Fibroblast of skin of left quadriceps (primary cell): Measurements from ENCODE around the gene ENAH.

Source experiments
- DNase-seq, 2 experiments: peaks; one replicate each; pipeline ENCODE4 v3.0.0-alpha.2; 2013; ENCODE audit warnings: low read depth in 2 of 2

The ENAH gene

DNA sequence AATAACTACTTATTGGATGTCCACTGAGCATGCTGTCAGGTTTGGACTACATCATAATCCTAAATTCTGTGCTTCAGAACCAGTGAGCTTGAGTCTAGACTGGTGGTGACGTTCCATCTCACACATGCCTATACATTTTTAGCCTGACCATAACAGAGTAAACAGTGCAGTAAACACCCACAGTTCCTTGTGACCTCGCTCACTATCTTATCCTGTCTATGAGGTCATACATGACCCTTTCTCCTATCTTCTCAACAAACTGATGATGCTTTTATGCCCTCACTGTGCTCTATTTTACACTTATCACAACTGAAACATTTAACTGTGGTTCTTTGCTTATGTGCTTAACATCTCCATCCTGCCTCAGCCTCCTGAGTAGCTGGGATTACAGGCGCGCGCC lies 91.2 kb downstream of the ENAH start:
- DNase-seq = no peak

GRCh38 chr1:225559902-225560301 lies 93.0 kb downstream of the ENAH start:
- no peak for DNase-seq

- DNase-seq = no peak
Measured at GRCh38 chr1:225559326-225559725, 93.6 kb downstream of the ENAH start.

DNA sequence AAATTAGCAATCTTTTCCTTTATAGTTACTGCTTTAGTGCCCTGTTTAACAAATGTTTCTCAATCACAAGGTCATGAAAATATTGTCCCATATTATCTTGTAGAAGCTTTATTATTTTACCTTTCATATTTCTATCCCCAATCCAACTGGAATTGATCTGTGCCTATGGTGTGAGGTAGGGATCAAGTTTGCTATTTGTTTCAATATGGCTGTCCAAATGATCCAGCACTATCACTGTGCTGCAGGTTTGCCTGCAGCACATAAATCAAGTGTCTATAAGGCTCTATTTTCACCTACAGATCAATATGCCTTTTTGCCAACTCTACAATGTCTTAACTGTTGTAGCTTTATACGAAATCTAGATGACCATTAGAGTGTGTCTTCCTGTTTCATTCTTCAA lies 96.2 kb downstream of the ENAH start:
- no peak for DNase-seq

- DNase-seq = no peak
Measured at GRCh38 chr1:225555821-225556220, 97.1 kb downstream of the ENAH start.

GRCh38 chr1:225554216-225554812 lies 98.6 kb downstream of the ENAH start:
- no peak for DNase-seq

DNA sequence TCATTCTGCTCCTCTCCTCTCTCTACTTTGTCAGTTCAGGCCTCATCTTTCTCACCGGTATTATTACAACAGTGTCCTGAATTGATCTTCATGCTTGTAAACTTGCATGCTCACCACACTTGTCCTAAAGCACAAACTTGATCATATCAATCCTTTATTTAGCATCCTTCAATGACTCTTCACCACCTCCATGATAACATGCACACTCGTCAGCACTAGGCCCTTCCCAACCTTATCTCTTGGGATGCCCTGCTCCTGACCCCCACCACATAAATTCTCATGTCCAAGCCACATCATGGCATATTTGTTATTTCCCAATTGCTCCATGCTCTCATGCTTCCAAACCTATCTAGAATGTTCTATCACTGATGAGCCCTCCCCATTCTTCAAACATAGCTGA lies 103.1 kb downstream of the ENAH start:
- no peak for DNase-seq

DNA sequence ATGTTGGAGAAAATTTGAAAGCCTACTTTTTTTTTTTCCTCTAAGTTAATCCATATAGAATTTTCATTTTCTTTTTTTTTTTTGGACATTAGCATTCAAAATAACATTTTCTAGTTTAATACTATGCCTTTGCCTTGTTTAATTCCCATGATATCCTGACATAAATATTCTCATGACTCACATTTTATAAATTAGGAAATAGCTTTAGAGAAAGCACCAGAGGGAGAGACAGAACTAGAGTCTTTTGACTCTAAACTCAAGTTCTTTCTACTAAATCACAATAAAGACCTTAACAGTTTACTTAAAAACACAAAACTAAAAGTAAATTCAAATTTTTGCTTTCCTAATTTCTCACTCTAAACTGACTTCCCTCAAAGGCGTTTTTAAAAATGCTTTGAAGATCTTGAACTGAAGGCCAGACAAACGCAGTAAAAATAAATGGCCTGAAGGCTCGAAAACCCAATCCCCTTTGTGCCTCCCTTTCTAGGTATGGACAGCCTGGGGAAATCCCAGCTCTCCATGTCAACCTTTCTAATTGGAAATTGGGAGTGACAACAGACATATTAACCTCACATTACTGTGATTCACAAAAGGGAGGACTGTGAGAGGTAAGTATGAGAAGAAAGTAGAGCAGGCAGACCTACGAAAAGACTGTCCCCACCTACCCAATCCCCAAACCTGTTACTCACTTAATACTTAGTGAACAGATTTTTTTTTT lies 104.6 kb downstream of the ENAH start:
- no peak for DNase-seq

GRCh38 chr1:225545649-225546048 lies 107.3 kb downstream of the ENAH start:
- no peak for DNase-seq

DNA sequence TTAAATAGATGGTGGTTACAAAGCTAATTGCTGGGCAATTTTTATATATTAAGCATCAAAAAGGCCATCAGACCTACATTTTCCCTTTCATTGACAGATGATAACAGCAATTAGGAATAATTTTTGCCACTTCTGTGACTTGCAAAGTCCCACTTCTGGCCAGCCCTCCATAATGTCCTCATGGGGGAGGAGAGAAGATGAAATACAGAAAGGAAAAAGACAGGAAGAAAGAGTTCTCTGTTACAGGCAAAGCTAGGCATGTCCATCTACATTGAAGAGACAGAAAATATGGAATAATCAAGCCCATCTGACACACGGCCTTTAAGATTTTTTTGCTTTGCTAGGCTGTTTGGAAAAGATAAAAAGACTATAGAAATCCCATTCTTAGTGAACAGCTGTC lies 108.0 kb downstream of the ENAH start:
- no peak for DNase-seq

GRCh38 chr1:225544263-225544662 lies 108.7 kb downstream of the ENAH start:
- no peak for DNase-seq

GRCh38 chr1:225543350-225543749 lies 109.6 kb downstream of the ENAH start:
- DNase-seq = no peak

DNA sequence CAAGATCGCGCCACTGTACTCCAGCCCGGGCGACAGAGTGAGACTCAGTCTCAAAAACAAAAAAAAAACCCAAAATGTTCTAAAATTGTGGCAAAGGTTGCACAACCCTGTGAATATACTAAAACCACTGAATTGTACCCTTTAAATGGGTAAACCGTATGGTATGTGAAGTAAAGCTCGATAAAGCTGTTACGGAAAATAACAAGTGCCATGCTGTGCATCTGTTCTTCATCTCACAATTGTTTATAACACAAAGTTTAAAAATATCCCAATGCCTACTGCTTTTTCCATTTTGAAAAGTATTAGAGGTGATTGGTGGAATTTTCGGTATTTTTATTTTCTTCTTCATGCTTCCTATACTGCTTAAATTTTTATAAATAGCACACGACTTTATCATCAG lies 111.5 kb downstream of the ENAH start:
- no peak for DNase-seq

DNA sequence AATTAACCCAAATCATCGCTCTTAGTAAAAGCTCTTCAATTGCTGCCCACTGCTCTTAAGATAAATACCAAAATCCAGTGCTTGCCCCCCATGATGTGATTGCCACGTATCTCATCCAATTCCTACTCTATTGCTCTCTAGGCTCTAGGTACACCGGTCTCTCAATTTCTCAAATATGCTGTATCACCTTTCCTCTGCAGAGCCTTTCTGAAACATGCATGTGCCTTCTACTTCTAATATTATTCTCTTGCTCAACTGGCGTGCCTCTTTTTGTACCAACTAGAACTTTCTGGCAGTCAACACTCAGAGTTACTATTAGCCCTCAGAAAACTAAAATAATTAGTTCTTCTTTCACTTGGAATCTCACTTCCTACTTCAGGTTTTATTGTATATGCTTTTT lies 113.3 kb downstream of the ENAH start:
- no peak for DNase-seq

DNA sequence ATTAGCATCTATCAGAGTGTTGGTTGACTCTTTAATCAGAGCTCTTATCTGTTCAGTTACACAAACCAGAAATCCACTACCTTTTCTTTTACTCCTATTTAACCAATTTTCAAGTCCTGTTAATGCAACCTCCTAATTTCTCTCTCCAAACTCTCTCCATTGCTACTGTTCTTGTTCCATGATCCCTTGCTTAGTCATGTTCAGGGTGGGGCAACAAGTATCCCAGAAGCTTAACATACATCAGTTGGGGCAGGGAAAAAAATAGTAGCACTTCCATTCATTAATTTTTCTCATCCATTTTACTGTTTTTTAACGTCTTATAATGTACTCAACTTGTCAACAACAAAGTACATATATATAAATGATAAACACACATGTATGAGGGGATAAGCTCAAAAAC lies 113.9 kb downstream of the ENAH start:
- no peak for DNase-seq

DNA sequence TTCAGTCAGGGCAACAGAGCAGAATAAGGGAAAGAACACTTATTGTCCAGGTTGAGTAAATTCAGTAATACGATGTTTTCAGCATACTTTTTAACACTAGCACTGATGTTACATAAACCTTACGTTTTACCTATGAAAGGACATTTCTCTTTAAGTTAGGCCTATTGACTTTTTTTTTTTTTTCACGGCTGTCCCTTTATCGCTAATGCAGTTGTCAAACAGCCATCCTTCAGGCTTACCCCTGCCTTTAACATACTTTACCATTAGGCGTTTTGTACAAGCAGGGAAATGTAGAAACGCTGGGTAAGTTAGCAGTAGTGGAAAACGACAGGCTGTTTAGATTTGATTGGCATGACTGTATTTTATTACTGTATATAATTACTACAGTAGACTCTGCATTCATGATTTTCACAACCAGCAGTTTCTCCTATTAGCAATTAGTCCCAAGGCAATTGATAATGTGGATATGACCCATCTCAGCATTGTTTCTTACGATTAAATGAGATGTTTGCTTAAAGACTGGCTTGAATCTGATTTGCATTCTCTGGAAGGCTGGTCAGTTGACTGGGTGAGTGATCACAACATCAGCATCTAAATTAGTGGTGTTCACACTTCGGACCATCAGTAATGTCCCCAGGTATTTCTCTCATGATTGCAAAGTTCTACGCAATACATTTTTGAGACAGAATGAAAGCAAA lies 115.2 kb downstream of the ENAH start:
- DNase-seq = no peak

DNA sequence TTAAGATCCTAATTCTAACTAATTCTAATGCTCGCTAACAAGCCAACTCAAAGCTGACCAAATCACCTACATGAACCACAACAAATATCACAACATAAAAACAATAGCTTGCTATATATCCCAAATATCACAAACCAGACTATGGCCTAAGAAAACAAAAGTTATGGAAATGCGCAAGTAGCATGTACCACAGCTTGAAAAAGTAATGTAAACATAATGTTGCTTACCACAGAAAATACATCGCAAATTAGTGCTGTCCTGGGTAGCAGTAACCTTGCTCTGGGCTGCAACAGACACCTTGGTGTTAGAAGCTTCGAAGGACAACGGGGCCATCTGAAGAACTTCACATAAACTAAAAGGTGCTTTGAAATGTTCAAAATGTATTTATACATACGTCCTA lies 117.6 kb downstream of the ENAH start:
- DNase-seq = no peak

GRCh38 chr1:225534772-225535171 lies 118.2 kb downstream of the ENAH start:
- DNase-seq = no peak

DNA sequence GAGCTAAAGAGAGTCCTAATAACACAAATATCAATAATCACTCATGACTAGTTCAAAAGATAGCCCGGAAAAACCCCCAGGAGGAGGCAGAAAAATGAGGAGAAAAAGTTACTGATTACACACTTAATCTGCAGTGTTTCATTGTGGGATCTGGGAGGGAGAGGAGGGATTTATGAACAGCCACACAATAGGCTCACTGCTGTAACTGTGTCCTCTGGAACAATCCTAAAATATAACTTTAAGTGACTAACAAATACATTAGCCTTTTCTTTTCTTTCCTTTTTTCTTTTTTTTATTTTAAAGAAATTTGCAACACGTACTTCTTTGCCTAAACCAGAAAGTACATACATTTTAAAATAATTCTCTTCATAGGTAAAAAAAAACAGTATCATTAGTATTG lies 118.8 kb downstream of the ENAH start:
- no peak for DNase-seq

- no peak for DNase-seq
Measured at GRCh38 chr1:225533238-225533637, 119.7 kb downstream of the ENAH start.

GRCh38 chr1:225532240-225532944 lies 120.5 kb downstream of the ENAH start:
- no peak for DNase-seq

- DNase-seq = no peak
Measured at GRCh38 chr1:225529726-225530125, 123.2 kb downstream of the ENAH start.

DNA sequence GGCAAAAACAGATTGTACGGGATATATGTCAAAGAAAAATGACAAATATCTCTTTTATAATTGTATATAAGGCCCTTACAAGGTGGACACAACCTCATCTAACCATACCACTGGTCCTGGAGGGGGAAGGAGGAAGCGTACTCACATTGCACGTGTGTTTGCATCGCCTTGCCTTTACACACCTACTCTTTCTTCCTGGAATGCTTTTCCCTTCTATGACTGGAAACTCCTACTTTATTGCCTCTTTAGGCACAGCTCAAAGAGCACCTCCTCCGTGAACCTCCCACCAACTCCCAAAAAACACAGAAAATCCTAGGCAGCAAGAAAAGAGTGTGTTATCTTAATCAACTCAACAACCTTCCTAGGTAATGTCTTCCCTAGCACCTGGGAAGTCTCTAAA lies 125.3 kb downstream of the ENAH start:
- DNase-seq = no peak
